GF-D8 (cell line): ENCODE results near the gene LY86.
"Not testable (repeated sequence)": the region's sequence is repeated elsewhere in the genome, so short reads cannot be mapped to it uniquely, and the experiment has no call there.

Source experiments
- DNase-seq: peaks from one replicate; lab custom pipeline; 2025; lab: John Stamatoyannopoulos, UW

LY86 gene

GRCh38 chr6:6654599-6655575 is 66.4 kb downstream of the LY86 start:
- peak; percentile 86 for DNase-seq

- no peak for DNase-seq
These were observed 67.3 kb downstream of the LY86 start for GRCh38 chr6:6655805-6656251.

- DNase-seq: no peak
These were observed 67.8 kb downstream of the LY86 start for GRCh38 chr6:6656287-6656686.

DNA sequence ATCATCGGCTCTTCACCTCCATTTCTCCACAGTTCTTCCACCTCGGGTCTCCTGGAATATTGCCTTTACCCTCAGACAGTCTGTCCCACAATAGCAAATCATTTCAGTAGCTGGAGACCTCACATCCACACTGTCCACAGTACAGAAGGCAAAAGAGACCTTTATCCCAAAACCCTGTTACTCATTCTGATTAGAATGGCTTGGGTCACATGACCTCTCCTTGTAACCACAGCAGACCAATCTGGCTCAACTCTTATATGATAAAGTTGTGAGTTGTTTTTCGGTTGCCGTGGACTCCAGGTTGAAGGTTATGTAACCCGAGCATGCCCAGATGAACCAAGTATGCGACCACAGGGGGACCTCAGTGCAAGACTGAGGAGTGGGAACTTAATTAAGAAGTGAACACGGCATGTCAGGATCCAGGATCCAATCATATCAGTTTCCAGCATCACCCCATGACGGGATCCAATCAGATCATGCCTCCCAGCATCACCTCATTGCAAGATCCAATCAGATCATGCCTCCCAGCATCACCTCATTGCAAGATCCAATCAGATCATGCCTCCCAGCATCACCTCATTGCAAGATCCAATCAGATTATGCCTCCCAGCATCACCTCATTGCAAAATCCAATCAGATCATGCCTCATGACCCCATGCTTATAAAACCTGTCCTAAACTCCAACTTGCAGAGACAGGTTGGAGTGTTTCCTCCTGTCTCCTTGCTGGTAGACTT is 68.7 kb downstream of the LY86 start:
- no peak for DNase-seq

DNA sequence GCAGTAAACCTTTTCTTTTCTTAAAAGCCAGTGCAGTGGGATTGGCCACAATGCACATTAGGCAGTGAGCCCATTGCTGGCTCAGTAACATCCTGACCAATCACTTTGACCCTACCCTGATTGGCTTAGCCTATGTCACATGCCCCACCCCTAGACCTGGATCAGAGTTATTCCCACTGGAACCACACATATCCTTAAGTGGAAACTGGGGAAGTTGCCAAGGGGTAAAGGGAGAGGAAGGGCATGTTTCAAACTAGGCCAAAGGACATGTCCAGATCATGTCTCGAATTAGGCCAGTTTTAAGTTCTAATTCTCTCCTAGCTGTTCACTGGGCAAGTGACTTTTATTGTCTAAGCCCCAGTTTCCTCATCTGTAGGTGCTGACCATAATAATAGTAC is 69.3 kb downstream of the LY86 start:
- DNase-seq: no peak

DNA sequence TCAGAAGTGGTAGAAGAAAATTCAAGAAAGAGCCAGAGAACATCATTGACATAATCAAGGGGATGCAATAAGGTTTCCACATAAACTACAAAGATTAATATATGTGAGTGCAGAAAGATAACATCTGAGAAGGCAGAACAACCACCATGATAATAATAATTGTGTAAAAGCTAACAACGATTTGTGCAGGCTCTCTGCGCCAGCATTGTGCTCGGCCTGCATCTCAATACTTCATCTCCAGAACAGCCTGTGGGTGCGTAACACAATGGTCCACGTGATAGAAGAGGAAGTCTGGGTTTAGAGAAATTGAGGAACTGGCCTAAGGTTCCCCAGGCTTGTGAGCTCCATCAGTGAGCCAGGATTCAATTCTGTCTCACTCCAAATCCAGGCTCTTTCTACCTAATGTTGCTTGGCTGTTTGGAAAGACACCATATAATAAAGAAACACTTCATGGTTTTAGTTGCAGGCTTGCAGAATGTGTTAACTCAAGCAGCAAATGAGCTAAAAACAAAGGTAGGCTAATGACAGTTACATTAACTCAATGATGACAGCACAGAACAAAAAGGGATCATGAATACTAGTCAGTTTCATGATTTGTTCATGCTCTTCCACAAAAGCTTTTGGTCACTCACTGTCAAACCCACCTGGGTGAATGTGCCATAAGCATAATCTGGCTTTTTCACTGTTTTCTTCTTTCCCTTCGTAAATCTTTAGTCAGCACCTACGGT is 71.2 kb downstream of the LY86 start:
- peak; percentile 88 for DNase-seq

DNA sequence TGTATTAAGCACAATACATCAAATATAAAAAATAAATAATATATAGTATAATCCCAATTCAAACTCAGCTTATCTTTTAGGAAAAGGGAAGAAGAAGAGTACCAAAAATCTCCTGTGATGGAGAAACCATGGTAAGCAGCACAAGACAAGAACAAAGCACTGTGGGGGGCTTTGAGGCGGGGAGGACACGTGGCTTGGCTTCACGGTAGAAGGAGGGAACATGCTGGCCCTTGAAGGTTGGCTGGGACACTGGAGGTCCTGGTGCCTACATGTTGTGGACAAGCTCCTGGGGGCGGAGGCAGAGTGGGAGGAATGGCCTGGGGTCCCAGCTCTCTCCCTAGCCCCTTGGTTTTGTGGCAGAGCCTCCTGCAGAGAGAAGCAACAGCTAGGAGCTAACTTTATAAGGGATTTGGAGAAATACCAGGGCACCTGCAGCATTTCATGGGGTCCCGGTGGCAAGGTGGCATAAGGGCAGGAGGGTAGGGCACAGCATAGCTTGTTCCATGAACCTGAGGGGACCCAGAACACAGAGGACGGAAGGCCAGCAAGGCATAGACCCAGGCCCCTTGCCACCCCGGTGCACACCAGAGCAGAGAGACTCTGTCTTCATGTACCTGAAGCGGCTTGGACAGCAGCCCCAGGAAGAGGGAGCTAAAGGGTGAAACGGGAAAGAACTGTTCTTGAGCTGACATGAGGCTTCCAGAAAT is 72.0 kb downstream of the LY86 start:
- DNase-seq: no peak

GRCh38 chr6:6661191-6661590 is 72.7 kb downstream of the LY86 start:
- no peak for DNase-seq

DNA sequence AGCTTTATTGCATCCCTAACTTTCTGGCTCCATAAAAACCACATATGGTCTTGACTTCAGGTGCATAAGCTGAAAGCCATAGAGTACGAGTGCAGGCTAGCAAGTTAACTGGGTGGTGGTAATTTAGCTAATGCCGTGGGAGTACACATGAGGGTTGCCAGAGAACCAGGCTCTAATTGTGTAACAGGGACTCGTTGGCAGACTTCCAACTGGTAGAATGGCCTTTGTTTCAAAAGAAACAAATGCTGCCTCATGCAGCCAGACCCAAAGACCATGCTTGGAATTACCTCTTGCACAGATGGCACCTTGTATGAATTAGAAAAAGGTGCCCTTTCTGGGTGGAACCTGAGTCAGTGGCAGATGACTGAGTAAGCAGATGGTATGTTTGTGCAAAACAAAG is 73.2 kb downstream of the LY86 start:
- peak; percentile 67 for DNase-seq

- DNase-seq: no peak
These were observed 75.1 kb downstream of the LY86 start for GRCh38 chr6:6663421-6664135.

GRCh38 chr6:6665555-6666243 is 77.2 kb downstream of the LY86 start:
- no peak for DNase-seq

DNA sequence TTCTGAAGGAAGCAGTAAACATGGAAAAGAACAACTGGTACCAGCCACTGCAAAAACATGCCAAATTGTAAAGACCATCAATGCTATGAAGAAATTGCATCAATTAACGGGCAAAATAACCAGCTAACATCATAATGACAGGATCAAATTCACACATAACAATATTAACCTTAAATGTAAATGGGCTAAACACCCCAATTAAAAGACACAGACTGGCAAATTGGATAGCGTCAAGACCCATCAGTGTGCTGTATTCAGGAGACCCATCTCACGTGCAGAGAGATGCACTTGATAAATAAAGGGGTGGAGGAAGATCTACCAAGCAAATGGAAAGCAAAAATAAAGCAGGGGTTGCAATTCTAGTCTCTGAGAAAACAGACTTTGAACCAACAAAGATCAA is 81.6 kb downstream of the LY86 start:
- DNase-seq: not testable (repeated sequence)

GRCh38 chr6:6674872-6675271 is 86.4 kb downstream of the LY86 start:
- no peak for DNase-seq

DNA sequence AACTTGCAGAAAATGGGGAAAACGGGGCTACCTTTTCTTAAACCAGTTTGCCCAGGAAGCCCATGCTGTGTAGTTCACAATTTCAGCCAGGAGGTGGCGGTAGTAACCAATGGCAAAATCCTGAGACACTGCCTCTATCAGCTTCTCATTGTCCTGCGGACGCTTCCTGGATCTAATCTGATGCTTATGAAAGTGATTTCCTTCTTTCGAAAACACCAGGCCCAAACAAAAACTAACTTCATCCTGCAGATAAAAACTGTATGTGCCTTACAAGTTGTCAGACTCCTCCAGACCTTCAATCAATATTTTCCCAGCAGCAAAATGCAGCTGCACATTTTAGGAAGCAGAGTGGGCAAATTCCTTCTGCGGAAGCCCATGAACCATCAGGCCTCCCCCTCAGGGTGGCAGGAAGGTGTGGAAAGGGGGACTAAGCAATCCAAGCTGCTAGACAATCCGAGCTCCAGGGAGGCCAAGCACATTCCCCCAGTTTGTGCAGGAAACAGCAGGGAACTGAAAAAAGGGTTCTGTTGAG is 88.5 kb downstream of the LY86 start:
- peak; percentile 59 for DNase-seq

GRCh38 chr6:6678185-6678671 is 89.7 kb downstream of the LY86 start:
- DNase-seq: no peak

DNA sequence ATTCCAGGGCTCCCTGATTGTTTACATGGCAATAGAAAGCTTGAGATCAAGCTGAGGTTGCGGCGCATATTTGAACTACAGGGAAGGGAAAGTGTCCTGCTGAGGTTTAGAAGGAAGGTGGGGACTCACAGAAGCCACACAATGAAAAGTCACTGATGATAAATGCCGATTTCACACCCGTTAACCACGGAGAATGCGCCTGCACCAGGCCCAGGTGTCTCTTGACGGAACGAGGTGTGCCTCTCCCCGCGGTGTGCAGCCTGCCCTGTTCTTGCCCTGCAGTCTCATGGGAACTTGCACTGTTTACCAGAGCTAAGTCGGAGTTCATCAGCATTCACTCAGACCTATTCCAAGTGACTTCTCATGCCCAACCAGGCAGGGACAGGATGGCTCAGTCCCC is 90.3 kb downstream of the LY86 start:
- no peak for DNase-seq

GRCh38 chr6:6679633-6680032 is 91.1 kb downstream of the LY86 start:
- no peak for DNase-seq

DNA sequence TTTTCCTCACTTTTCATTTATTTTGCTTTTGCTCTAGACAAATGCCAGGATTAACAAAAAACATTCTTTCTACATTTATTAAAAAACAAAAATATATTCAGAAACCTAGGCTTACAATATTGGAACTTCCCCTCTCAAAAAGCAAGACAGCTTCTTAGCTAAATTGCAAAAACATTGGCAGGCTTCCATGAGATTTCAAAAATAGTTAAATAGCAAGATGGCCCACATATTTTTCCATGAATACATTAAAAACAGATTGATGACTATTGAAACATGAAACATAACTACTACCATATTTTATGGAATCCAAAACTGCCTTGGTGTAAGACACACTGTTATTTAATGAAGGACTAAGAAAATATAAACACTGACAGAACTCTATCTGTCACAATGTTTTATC is 92.0 kb downstream of the LY86 start:
- DNase-seq: no peak

GRCh38 chr6:6681075-6681849 is 92.7 kb downstream of the LY86 start:
- DNase-seq: no peak
